GM18867 (cell line): ENCODE data around the gene CCR5.

Source experiments
- ATAC-seq: cut with Tn5 transposase; IDR thresholded peaks from one replicate; pipeline ENCODE4 v1.9.1; 2021; ENCODE audit warnings: mild to moderate bottlenecking, moderate library complexity; ENCODE audit not compliant: unreplicated experiment

Gene CCR5

DNA sequence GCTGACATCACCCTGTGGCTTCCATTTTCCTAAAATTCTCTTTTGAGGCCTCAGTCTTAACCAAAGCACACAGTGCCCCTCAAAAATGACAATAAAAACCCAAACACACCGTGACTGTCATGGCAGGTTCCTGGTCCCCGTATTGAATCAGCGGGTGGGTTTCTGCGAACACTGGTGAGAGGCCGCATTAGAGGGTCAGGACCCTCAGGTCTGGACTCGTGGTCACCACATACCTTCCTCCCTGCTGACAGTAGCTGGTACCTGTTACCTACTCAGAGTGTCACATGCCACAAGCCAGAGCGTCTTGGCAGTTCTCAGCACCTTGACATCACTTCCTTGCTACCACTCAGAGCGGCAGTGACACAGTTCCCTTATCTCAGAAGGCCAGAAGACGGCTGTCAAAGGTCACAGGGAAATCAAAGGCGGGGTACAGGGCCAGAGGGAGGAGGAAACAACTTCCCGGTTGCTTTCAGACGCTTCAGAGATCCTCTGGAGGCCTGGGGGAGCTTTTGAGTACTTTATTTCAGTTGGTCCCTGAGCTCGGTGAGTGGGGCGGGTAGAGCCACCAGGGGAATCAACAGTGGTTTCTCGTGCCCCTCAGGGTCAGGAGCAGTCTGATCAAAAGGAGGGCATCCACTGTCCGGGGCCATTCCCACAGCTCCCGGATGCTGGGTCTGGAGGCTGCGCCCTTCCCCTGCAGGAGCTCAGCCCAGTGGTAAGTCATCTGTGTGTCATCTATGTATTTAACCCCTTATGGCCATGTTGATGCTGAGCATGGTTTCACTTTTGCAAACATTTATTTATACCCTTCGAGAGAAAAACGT is 36.3 kb downstream of the CCR5 start, which contains the start of the genes CCR5AS and CCRL2:
CCR5AS (minus strand) TSS at position 279 of the 824 bp plus-strand sequence.
CCRL2 (plus strand) TSS at position 472 of the 824 bp plus-strand sequence. CDS start 821 bp downstream, outside the sequence.
- peak; percentile 44 for ATAC-seq

- no peak for ATAC-seq
Measured at GRCh38 chr3:46407970-46408369, 37.2 kb downstream of the CCR5 start.

- ATAC-seq = no peak
Measured at GRCh38 chr3:46408853-46409252, 38.1 kb downstream of the CCR5 start.

DNA sequence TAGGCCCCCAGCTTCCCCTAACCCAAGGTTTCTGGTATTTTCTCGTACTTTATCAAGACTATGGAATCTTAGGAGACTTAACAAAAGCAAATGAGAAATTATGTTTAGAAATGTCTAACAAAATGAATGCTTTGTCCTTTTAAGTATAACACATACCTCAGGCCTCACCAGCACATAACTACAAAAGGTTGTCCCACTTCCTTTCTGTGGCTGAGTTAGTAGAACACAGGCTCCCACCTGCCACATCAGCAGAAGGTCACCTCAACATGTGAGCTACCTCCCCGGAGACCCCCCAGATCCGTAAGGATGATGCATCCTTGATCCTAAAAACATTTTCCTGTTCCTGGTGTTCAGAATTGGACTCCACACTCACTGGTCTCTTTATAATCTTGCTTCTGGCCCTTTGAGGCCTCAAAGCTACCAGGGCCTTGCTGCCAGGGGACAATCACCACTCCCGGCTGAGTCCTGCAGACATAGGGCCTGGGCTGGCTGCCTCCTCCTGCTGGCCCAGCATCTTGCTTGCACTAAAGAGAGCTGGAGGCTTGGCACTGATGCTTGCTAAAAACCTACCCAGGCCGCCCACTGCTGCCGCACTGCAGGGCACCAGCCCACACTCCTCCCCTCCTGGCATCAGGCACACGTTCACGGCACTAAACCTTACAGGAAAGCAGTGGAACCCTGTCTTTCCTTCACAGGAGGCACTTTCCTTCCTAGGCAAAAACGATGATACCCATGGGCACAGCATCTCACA is 39.2 kb downstream of the CCR5 start:
- no peak for ATAC-seq

- ATAC-seq = no peak
Measured at GRCh38 chr3:46410669-46411068, 39.9 kb downstream of the CCR5 start.

- ATAC-seq = no peak
Measured at GRCh38 chr3:46411271-46411670, 40.5 kb downstream of the CCR5 start.

- ATAC-seq = no peak
Measured at GRCh38 chr3:46412786-46413298, 42.1 kb downstream of the CCR5 start.

- no peak for ATAC-seq
Measured at GRCh38 chr3:46413951-46414350, 43.2 kb downstream of the CCR5 start.

DNA sequence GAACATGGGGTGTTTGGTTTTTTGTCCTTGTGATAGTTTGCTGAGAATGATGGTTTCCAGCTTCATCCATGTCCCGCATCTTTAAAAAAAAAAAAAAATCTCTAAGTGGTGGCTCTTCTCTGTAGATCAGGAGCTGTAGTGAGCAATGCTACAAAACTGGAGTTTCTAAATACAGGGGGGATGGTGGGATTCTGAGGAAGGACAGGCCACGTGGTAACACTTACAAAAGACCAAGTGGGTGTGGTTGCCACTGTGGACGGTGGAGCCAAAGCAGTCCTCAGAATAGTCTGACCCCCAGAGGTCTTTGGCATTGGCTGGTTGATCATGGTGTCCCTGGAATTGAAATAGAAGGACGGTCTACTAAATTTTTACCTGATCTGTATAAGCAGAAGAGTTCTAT is 44.0 kb downstream of the CCR5 start:
- ATAC-seq = no peak

DNA sequence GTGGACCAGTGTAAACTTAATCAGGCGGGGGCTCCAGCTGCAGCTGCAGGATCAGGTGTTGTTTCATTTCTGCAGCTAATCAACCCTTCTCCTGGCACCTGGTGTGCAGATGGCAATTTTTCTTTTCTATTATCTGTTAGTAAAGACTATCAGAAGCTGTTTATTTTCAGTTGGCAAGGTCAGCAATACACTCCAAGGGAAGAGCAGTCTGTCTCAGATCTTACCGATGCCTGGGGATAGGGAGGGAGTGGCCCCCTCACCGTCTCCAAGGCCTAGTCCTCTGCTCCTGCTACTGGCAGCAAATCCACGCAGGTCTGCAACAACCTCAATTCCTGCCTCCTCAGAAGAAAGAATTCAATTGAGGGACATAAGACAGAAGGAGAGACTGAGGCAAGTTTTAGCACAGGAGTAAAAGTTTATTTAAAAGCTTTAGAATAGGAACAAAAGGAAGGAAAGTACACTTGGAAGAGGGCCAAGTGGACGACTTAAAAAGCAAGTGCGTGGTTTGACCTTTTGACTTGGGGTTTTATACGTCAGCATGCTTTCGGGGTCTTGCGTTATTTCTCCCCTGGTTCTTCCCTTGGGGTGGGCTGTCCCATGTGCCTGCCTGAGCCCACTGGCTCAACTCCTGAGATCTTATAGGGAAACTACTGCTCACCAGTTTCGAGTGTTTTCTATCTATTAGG is 45.5 kb downstream of the CCR5 start:
- no peak for ATAC-seq

- ATAC-seq = no peak
Measured at GRCh38 chr3:46416811-46417510, 46.2 kb downstream of the CCR5 start.

- no peak for ATAC-seq
Measured at GRCh38 chr3:46417841-46418611, 47.3 kb downstream of the CCR5 start.

GRCh38 chr3:46419816-46420215 is 49.1 kb downstream of the CCR5 start:
- ATAC-seq = no peak

GRCh38 chr3:46420931-46421330 is 50.2 kb downstream of the CCR5 start:
- ATAC-seq = no peak

DNA sequence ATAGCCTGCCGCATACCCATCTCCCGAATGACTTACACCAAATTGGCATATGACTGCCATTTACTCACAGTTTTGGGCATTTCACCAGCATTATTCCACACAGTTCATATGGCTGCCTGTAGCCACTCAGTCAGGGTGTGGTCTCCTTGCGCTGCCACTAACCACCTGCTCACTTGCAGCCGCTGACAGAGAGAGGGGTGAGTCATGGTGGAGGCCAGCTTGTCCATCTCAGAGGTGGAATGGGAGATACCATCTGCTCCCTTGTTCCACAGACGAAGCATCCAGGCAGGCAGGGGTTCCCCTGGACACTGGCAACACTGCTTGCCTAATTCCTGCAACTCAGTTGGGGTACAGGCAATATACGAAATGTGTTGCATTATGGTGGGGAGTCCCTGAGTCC is 51.9 kb downstream of the CCR5 start:
- ATAC-seq = no peak

DNA sequence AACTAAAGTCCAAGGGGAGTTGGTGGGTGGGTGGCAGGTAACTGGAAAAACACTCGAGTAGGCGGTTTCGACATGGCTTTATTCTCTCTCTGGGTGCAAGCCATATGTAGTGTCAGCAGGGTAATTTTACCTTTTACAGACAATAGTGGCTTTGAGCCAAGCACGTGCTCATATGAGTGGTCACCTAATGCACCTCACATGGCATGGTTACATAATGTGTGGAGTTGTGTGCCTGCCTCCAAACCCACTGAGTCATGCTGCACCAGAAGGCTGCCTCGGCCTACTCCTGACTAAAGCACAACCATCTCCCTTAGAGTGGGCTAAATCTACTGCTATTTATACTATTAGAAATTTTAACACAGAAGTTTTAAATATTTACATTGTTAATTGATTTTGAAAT is 52.8 kb downstream of the CCR5 start:
- ATAC-seq = no peak
